HepG2 (cell line): ENCODE results near the gene PC. TPM values are rescaled to one million over a fixed set of nuclear protein-coding genes. Genes with fewer than 3 reads are reported as not detected.

Experiments used
- ATAC-seq: fragments of 200-7000 bp; cut with Tn5 transposase; 3 replicates; pipeline ENCODE4 v1.9.1; 2020; ENCODE audit warnings: mild to moderate bottlenecking, moderate library complexity
- BruUV-seq: library from RNA; stranded (reverse); fragments of 400-500 nt; replicated peaks from 2 replicates; lab custom pipeline; 2021; lab: Mats Ljungman, UMichigan
- CTCF ChIA-PET: fragments of 300-600 bp; formaldehyde crosslinking; extraction: SDS; loops from one replicate; lab custom pipeline; 2021; ENCODE audit warnings: low total read pairs, inconsistent platforms, low intra/inter-chr PET ratio; lab: Yijun Ruan, JAX
- POLR2A ChIA-PET: fragments of 350-600 bp; sonication (Branson Sonifier 250); formaldehyde crosslinking; loops from one replicate; lab custom pipeline; 2020; ENCODE audit warnings: antibody characterized with exemption, inconsistent platforms; lab: Yijun Ruan, JAX
- DNase-seq: peaks from one replicate; pipeline ENCODE4 v3.0.0-alpha.2; 2015; ENCODE audit warnings: low spot score
- FAIRE-seq: peaks from 3 replicates; lab custom pipeline; 2011; peaks lifted over from hg19 to GRCh38; lab: Jason Lieb, UNC
- H2AFZ ChIP-seq: one replicate; pipeline ENCODE4 v1.6.1; 2011; ENCODE audit warnings: low read length, inconsistent platforms
- H3K27ac ChIP-seq: fragments of 300-600 bp; 3 replicates; pipeline ENCODE4 v1.8.0; 2011; ENCODE audit warnings: mixed run types, mild to moderate bottlenecking, mixed read lengths, low read length, inconsistent platforms; ENCODE audit not compliant: insufficient read depth; ENCODE audit errors: extremely low read length
- H3K27me3 ChIP-seq, 2 experiments: fragments of 200-600 bp in 1 of 2; 2 replicates in 1 of 2; 3 replicates in 1 of 2; pipeline versions ENCODE4 v1.6.0 to v1.8.0; 2011; ENCODE audit warnings: low read length in 2 of 2, mild to moderate bottlenecking in 2 of 2, moderate library complexity in 2 of 2, inconsistent platforms in 1 of 2; ENCODE audit not compliant: insufficient read depth in 2 of 2, control insufficient read depth in 1 of 2
- H3K36me3 ChIP-seq, 2 experiments: fragments of 200-600 bp in 1 of 2; replicated peaks in 1 of 2; 2 replicates in 1 of 2; 3 replicates in 1 of 2; pipeline versions ENCODE4 v1.5.1 to v1.8.0; 2011; ENCODE audit warnings: low read length in 2 of 2, inconsistent platforms in 1 of 2; ENCODE audit not compliant: insufficient read depth in 2 of 2, control insufficient read depth in 1 of 2
- H3K4me1 ChIP-seq: 2 replicates; pipeline ENCODE4 v1.5.1; 2012; ENCODE audit warnings: low read length, inconsistent platforms; ENCODE audit not compliant: insufficient read depth
- H3K4me2 ChIP-seq: 2 replicates; pipeline ENCODE4 v1.6.0; 2011; ENCODE audit warnings: low read depth, low read length, inconsistent platforms
- H3K4me3 ChIP-seq, 3 experiments: fragments of 200-600 bp in 1 of 3; sonication (generic), shearing (Covaris generic) in 1 of 3; replicated peaks in 1 of 3; 2 replicates each; pipeline ENCODE4 v1.5.1; 2011 to 2016; ENCODE audit warnings: low read length in 3 of 3, inconsistent platforms in 2 of 3, low read depth in 2 of 3, mild to moderate bottlenecking in 2 of 3, control low read depth in 1 of 3, mixed read lengths in 1 of 3; ENCODE audit not compliant: insufficient read depth in 1 of 3
- H3K79me2 ChIP-seq: one replicate; pipeline ENCODE4 v1.6.1; 2011; ENCODE audit warnings: low read length, inconsistent platforms; ENCODE audit not compliant: insufficient read depth
- H3K9ac ChIP-seq: 2 replicates; pipeline ENCODE4 v1.6.0; 2011; ENCODE audit warnings: mild to moderate bottlenecking, low read depth, low read length, inconsistent platforms; ENCODE audit not compliant: insufficient read depth
- H3K9me3 ChIP-seq: 2 replicates; pipeline ENCODE4 v1.5.1; 2012; ENCODE audit warnings: mild to moderate bottlenecking, low read length
- H4K20me1 ChIP-seq: 2 replicates; pipeline ENCODE4 v1.6.0; 2011; ENCODE audit warnings: inconsistent platforms, mild to moderate bottlenecking, low read length, moderate library complexity; ENCODE audit not compliant: insufficient read depth
- AGO1 ChIP-seq: fragments of 200-400 bp; formaldehyde crosslinking; IDR thresholded peaks from 2 replicates; pipeline ENCODE4 v1.6.1; 2017; ENCODE audit warnings: mild to moderate bottlenecking, low read depth, low read length, moderate library complexity; ENCODE audit not compliant: poor library complexity, severe bottlenecking
- AGO2 ChIP-seq: fragments of 200-400 bp; formaldehyde crosslinking; optimal IDR thresholded peaks from 2 replicates; pipeline ENCODE3; 2017; ENCODE audit warnings: mild to moderate bottlenecking, low read depth, low read length, moderate library complexity
- AHDC1 ChIP-seq: sonication (generic); formaldehyde crosslinking; IDR thresholded peaks from 2 replicates; pipeline ENCODE4 v1.5.1; 2020; ENCODE audit warnings: mild to moderate bottlenecking, missing genetic modification reagents, borderline replicate concordance
- ARID2 ChIP-seq: sonication (generic); formaldehyde crosslinking; IDR thresholded peaks from 2 replicates; pipeline ENCODE4 v1.8.1; 2022; ENCODE audit warnings: mild to moderate bottlenecking, missing genetic modification reagents, borderline replicate concordance
- CSRNP1 ChIP-seq: sonication (generic); formaldehyde crosslinking; IDR thresholded peaks from 2 replicates; pipeline ENCODE4 v1.8.1; 2023; ENCODE audit warnings: mild to moderate bottlenecking, missing genetic modification reagents
- FOXC1 ChIP-seq: sonication (generic); formaldehyde crosslinking; IDR thresholded peaks from 2 replicates; pipeline ENCODE4 v1.8.0; 2022; ENCODE audit warnings: mild to moderate bottlenecking, missing genetic modification reagents, borderline replicate concordance
- HNRNPL ChIP-seq: fragments of 200-400 bp; formaldehyde crosslinking; IDR thresholded peaks from 2 replicates; pipeline ENCODE4 v1.6.1; 2017; ENCODE audit warnings: mild to moderate bottlenecking, low read depth, low read length
- POLR2G ChIP-seq: fragments of 200-400 bp; formaldehyde crosslinking; IDR thresholded peaks from 2 replicates; pipeline ENCODE4 v1.6.1; 2018; ENCODE audit warnings: mild to moderate bottlenecking, low read depth, low read length, moderate library complexity
- RFX5 ChIP-seq: IDR thresholded peaks from 2 replicates; pipeline ENCODE4 v1.6.1; 2011; ENCODE audit warnings: low read depth, low read length, improper control_type of control experiment
- TBP ChIP-seq: sonication (generic); formaldehyde crosslinking; IDR thresholded peaks from 2 replicates; pipeline ENCODE4 v1.5.0; 2020; ENCODE audit warnings: missing genetic modification reagents
- ZNF329 ChIP-seq: sonication (generic); formaldehyde crosslinking; IDR thresholded peaks from 2 replicates; pipeline ENCODE4 v1.9.0; 2021; ENCODE audit warnings: low read depth, mild to moderate bottlenecking, missing genetic modification reagents
- ZNF530 ChIP-seq: sonication (generic); formaldehyde crosslinking; IDR thresholded peaks from 2 replicates; pipeline ENCODE4 v1.5.0; 2020; ENCODE audit warnings: low read depth, mild to moderate bottlenecking, missing genetic modification reagents
- WGBS: methylation state at CpG from one replicate; pipeline ENCODE4 v1.1.6; 2017; ENCODE audit warnings: low lambda C conversion rate; 5-methylcytosine and 5-hydroxymethylcytosine counted together
- in situ Hi-C: cut with HindIII; loops from 2 replicates; pipeline ENCODE4 v1.10.0; 2017; ENCODE audit warnings: low pct_unique_long_range_greater_than_20kb; ENCODE audit not compliant: extremely low pct_ligation_motif_present
- intact Hi-C: fragments of 100-400 bp; cut with micrococcal nuclease; formaldehyde crosslinking; loops from one replicate; pipeline ENCODE4 v1.10.0; 2022; ENCODE audit not compliant: unreplicated experiment
- polyA plus RNA-seq, 8 experiments: library from polyadenylated mRNA; depleted of rRNA in 3 of 8; stranded (reverse) in 7 of 8; unstranded in 1 of 8; fragments of >200 nt; fragmentation: Illumina TruSeq in 4 of 8; extraction: Trizol in 4 of 8; gene quantifications; 2 replicates each; pipeline versions ENCODE4 v1.2.1 to v1.2.3, GENCODE V29; 2011 to 2016; ENCODE audit warnings: low read depth in 4 of 8, missing spikeins in 1 of 8, mixed read lengths in 1 of 8; ENCODE audit not compliant: insufficient read depth in 1 of 8
- total RNA-seq, 5 experiments: library from RNA; depleted of rRNA; stranded (reverse); fragments of >200 nt; fragmentation: Illumina TruSeq; extraction: Trizol; gene quantifications; 2 replicates each; pipeline ENCODE4 v1.2.3, GENCODE V29; 2016; ENCODE audit warnings: low read depth in 1 of 5

PC gene
- total and polyA plus RNA-seq, 2 of the 13 experiments (the other 11 are each of a cell fraction or from before 2014, with no cell fraction given) = 29.0 to 39.0 TPM

DNA sequence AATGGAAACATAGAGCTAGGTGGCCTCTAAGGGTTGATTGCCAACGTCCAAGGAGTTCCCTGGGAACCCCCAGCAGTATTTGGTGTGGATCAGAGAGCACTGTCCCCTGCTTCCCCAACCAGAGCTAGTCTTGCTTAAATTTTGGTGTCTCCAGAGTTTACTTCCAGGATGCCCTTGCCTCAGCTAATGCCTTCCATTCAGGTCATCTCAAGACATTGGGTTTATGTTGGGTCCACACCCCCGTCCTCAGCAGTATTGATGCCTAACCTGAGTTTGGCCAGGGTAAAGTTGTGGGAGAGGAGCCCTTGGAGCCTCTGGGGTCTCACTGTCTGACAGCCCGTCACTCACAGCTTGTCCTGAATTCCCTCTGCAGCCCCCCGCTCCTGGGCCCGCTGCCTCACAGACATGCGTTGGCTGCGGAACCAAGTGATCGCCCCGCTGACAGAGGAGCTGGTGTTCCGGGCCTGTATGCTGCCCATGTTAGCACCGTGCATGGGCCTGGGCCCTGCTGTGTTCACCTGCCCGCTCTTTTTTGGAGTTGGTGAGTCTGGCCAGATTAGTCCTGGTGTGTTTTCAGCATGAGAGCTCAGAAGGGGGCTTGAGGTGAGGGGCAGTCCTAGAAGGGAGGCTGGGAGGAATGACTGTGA lies 113.6 kb downstream of the PC start:
- BruUV-seq = no TSS peak
- H3K27ac ChIP-seq = peak overlapping the region; percentile 82
- H3K4me2 ChIP-seq = peak overlapping the region; percentile 80
- H3K79me2 ChIP-seq = peaks cover 28% of the 10 kb centered on the region
- ChIA-PET POLR2A (interaction anchor here (1.9 to 4.2 kb wide), 5 partner anchors 10 to 167 kb away, joined by 4 to 24 read pairs (median 11); partner anchors contain the start of genes PC and RBM4B), CTCF (no interaction called here)
- peak overlapping the region; percentile 96; the same call in 1 of the 2 replicates for H3K9ac ChIP-seq
- H3K4me1 ChIP-seq = peaks cover 28% of the 10 kb centered on the region
- intact Hi-C loops (loop anchor here (5.0 kb wide), 1 partner anchor 133 kb away; the partner anchor contains the start of gene C11orf86), in situ Hi-C loops (loop anchor here (10.0 to 25.0 kb wide), 3 partner anchors 130 to 432 kb away; partner anchors contain the start of genes C11orf86, CTSF and NPAS4)
- H3K27me3 ChIP-seq = no peaks in the 10 kb centered on the region; a peak in 1 of 5 replicates
- H3K36me3 ChIP-seq = peaks cover 13 to 44% of the 10 kb centered on the region in 2 experiments; a peak in 4 of 5 replicates
- H3K4me3 ChIP-seq = peak overlapping the region; percentile 87 to 99 (median 87); a peak in 5 of 6 replicates
- no peaks in the 10 kb centered on the region for H3K9me3 ChIP-seq
- peaks cover 6% of the 10 kb centered on the region; the same call in 1 of the 2 replicates for H4K20me1 ChIP-seq
- ATAC-seq (no peak), DNase-seq (no peak), FAIRE-seq (no peak)
- no peak overlapping the region for H2AFZ ChIP-seq
- 100% methylated on average over 10 of the region's 12 CpGs for WGBS
- TF ChIP-seq RFX5 (no peak), HNRNPL (no peak), ZNF329 (CRISPR knock-in tag) (no peak), AGO1 (peak; percentile 87), AGO2 (peak; percentile 91), ZNF530 (no peak), ARID2 (0 out of 2 replicates have a peak, but pooled peaks have one; percentile 21), CSRNP1 (CRISPR knock-in tag) (peak; percentile 45; the same call in 1 of the 2 replicates), POLR2G (peak; percentile 2; the same call in 1 of the 2 replicates), TBP (CRISPR knock-in tag) (no peak), FOXC1 (CRISPR knock-in tag) (no peak), AHDC1 (CRISPR knock-in tag) (no peak)
